GM23338 (cell line): ENCODE data around the gene EPHA6. TPM values are rescaled to one million over a fixed set of nuclear protein-coding genes. Genes with fewer than 3 reads are reported as not detected.

Experiments used
- ATAC-seq: fragments of 200-7000 bp; cut with Tn5 transposase; 3 replicates; pipeline ENCODE4 v1.9.1; 2020
- DNase-seq: peaks from one replicate; pipeline ENCODE4 v3.0.0-alpha.2; 2015; ENCODE audit warnings: low spot score
- H2AFZ ChIP-seq: fragments of 200-600 bp; sonication (generic); 2 replicates; pipeline ENCODE4 v1.8.0; 2016; ENCODE audit warnings: antibody characterized with exemption, mild to moderate bottlenecking, moderate library complexity
- H3F3A ChIP-seq: fragments of 200-600 bp; sonication (generic); replicated peaks from 2 replicates; pipeline ENCODE4 v1.8.0; 2017; ENCODE audit warnings: antibody characterized with exemption, mixed run types, low read depth
- H3K27ac ChIP-seq: fragments of 200-600 bp; sonication (generic); 2 replicates; pipeline ENCODE4 v1.6.1; 2016; ENCODE audit warnings: low read depth
- H3K27me3 ChIP-seq: fragments of 200-600 bp; sonication (generic); 2 replicates; pipeline ENCODE4 v1.8.0; 2016; ENCODE audit warnings: mild to moderate bottlenecking, mixed run types, moderate library complexity; ENCODE audit not compliant: insufficient read depth
- H3K36me3 ChIP-seq: fragments of 200-600 bp; sonication (generic); 2 replicates; pipeline ENCODE4 v1.8.0; 2016; ENCODE audit warnings: mild to moderate bottlenecking; ENCODE audit not compliant: insufficient read depth
- H3K4me1 ChIP-seq: fragments of 200-600 bp; sonication (generic); 2 replicates; pipeline ENCODE4 v1.8.0; 2016; ENCODE audit warnings: mild to moderate bottlenecking, moderate library complexity; ENCODE audit not compliant: insufficient read depth
- H3K4me2 ChIP-seq: fragments of 200-600 bp; sonication (generic); 2 replicates; pipeline ENCODE4 v1.7.1; 2017; ENCODE audit warnings: mixed run types
- H3K4me3 ChIP-seq: fragments of 200-600 bp; sonication (generic); 2 replicates; pipeline ENCODE4 v1.6.1; 2016; ENCODE audit warnings: mixed run types
- H3K79me2 ChIP-seq: fragments of 200-600 bp; sonication (generic); replicated peaks from 2 replicates; pipeline ENCODE4 v1.8.0; 2017; ENCODE audit warnings: mild to moderate bottlenecking; ENCODE audit not compliant: insufficient read depth
- H3K9me2 ChIP-seq: fragments of 200-600 bp; sonication (generic); 2 replicates; pipeline ENCODE4 v1.8.0; 2017; ENCODE audit not compliant: insufficient read depth
- H4K20me1 ChIP-seq: fragments of 200-600 bp; sonication (generic); replicated peaks from 2 replicates; pipeline ENCODE4 v1.8.0; 2017; ENCODE audit warnings: mild to moderate bottlenecking; ENCODE audit not compliant: insufficient read depth
- H3K27ac Mint-ChIP-seq: 2 replicates; pipeline ENCODE4 v1.8.0; 2020; ENCODE audit warnings: inconsistent platforms, mild to moderate bottlenecking, moderate library complexity, mixed read lengths
- H3K27me3 Mint-ChIP-seq: 3 replicates; pipeline ENCODE4 v1.8.0; 2022; ENCODE audit warnings: low read depth, mild to moderate bottlenecking, moderate library complexity, mixed read lengths, inconsistent platforms; ENCODE audit not compliant: insufficient read depth, poor library complexity
- H3K36me3 Mint-ChIP-seq: 3 replicates; pipeline ENCODE4 v1.8.0; 2021; ENCODE audit warnings: low read depth, mild to moderate bottlenecking, inconsistent platforms, moderate library complexity, mixed read lengths
- H3K4me1 Mint-ChIP-seq: 3 replicates; pipeline ENCODE4 v1.8.0; 2020; ENCODE audit warnings: mild to moderate bottlenecking, inconsistent platforms, mixed read lengths
- H3K4me3 Mint-ChIP-seq: 3 replicates; pipeline ENCODE4 v1.8.0; 2021; ENCODE audit warnings: moderate library complexity, mild to moderate bottlenecking, inconsistent platforms, mixed read lengths
- H3K9me3 Mint-ChIP-seq: 3 replicates; pipeline ENCODE4 v1.8.0; 2020; ENCODE audit warnings: moderate library complexity, mild to moderate bottlenecking, inconsistent platforms, mixed read lengths
- ETS1 ChIP-seq: IDR thresholded peaks from 2 replicates; pipeline ENCODE4 v1.6.1; 2016; ENCODE audit warnings: antibody characterized with exemption
- EZH2 ChIP-seq: fragments of 200-600 bp; sonication (generic); IDR thresholded peaks from one replicate; pipeline ENCODE4 v1.8.0; 2017; ENCODE audit warnings: antibody characterized with exemption, mild to moderate bottlenecking, low read depth; ENCODE audit not compliant: unreplicated experiment
- EZH2phosphoT487 ChIP-seq: fragments of 200-600 bp; sonication (generic); IDR thresholded peaks from one replicate; pipeline ENCODE4 v1.8.1; 2018; ENCODE audit warnings: antibody characterized with exemption; ENCODE audit not compliant: unreplicated experiment
- JUNB ChIP-seq: IDR thresholded peaks from one replicate; pipeline ENCODE4 v1.6.1; 2016; ENCODE audit warnings: antibody characterized with exemption; ENCODE audit not compliant: unreplicated experiment
- NANOG ChIP-seq: IDR thresholded peaks from 2 replicates; pipeline ENCODE4 v1.6.1; 2016; ENCODE audit warnings: antibody characterized with exemption, borderline replicate concordance
- POLR2AphosphoS5 ChIP-seq: IDR thresholded peaks from 2 replicates; pipeline ENCODE4 v1.6.1; 2016; ENCODE audit warnings: antibody characterized with exemption, low read depth
- REST ChIP-seq: IDR thresholded peaks from one replicate; pipeline ENCODE4 v1.6.1; 2018; ENCODE audit warnings: antibody characterized with exemption; ENCODE audit not compliant: unreplicated experiment
- STAT1 ChIP-seq: IDR thresholded peaks from one replicate; pipeline ENCODE4 v1.6.1; 2016; ENCODE audit warnings: antibody characterized with exemption; ENCODE audit not compliant: unreplicated experiment
- ZNF114 ChIP-seq: fragments of 250-450 bp; sonication (Bioruptor Pico); IDR thresholded peaks from 2 replicates; pipeline ENCODE4 v1.5.0; 2020; ENCODE audit warnings: mild to moderate bottlenecking, moderate library complexity
- ZNF331 ChIP-seq: fragments of 250-450 bp; sonication (Bioruptor Pico); IDR thresholded peaks from 2 replicates; pipeline ENCODE4 v1.5.0; 2020; ENCODE audit warnings: low read depth, mild to moderate bottlenecking, moderate library complexity
- polyA plus RNA-seq: library from polyadenylated mRNA; unstranded; fragments of >200 nt; fragmentation: Nextera tagmentation; extraction: Ambion mirVana; gene quantifications from 2 replicates; pipeline ENCODE4 v1.2.1, GENCODE V29; 2016
- total RNA-seq: library from RNA; depleted of rRNA; stranded (reverse); fragments of >200 nt; shearing (Covaris generic); gene quantifications from 2 replicates; pipeline ENCODE4 v1.2.3, GENCODE V29; 2014
- TF ChIP-seq, protein P1 (sequence below), 2 experiments: fragments of 200-600 bp in 1 of 2; sonication (generic) in 1 of 2; conservative IDR thresholded peaks; 2 replicates each; pipeline versions ENCODE4 v1.5.1 to v1.6.1; 2016 to 2017; ENCODE audit warnings: antibody characterized with exemption in 2 of 2, low read depth in 2 of 2, mild to moderate bottlenecking in 2 of 2, moderate library complexity in 1 of 2

Gene EPHA6
- total and polyA plus RNA-seq, 2 experiments from 2014 or later: 0.37 to 2.6 TPM

DNA sequence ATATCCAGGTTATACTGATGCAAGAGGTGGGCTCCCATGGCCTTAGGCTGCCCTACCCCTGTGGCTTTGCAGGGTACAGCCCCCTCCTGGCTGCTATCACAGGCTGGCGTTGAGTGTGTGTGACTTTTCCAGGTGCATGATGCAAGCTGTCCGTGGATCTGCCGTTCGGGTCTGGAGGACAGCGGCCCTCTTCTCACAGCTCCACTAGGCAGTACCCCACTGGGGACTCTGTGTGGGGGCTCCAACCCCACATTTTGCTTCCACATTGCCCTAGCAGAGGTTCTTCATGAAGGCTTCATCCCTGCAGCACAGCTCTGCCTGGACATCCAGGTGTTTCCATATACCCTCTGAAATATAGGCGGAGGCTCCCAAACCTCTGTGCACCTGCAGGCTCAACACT is 610.6 kb downstream of the EPHA6 start (continued):
- no peak for TF ChIP-seq ETS1
- no peak for TF ChIP-seq REST

- ATAC-seq: no peak
- TF ChIP-seq, protein P1, sequence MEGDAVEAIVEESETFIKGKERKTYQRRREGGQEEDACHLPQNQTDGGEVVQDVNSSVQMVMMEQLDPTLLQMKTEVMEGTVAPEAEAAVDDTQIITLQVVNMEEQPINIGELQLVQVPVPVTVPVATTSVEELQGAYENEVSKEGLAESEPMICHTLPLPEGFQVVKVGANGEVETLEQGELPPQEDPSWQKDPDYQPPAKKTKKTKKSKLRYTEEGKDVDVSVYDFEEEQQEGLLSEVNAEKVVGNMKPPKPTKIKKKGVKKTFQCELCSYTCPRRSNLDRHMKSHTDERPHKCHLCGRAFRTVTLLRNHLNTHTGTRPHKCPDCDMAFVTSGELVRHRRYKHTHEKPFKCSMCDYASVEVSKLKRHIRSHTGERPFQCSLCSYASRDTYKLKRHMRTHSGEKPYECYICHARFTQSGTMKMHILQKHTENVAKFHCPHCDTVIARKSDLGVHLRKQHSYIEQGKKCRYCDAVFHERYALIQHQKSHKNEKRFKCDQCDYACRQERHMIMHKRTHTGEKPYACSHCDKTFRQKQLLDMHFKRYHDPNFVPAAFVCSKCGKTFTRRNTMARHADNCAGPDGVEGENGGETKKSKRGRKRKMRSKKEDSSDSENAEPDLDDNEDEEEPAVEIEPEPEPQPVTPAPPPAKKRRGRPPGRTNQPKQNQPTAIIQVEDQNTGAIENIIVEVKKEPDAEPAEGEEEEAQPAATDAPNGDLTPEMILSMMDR (conservative IDR thresholded peaks at IDR 0.05; ENCODE audit: low read depth in 2 of 2): no peak
- TF ChIP-seq NANOG: no peak
- TF ChIP-seq ZNF114 (CRISPR knock-in tag): no peak
- no peak for TF ChIP-seq EZH2phosphoT487
- no peak for TF ChIP-seq EZH2
- TF ChIP-seq JUNB: no peak
- TF ChIP-seq ZNF331 (CRISPR knock-in tag): no peak
- TF ChIP-seq STAT1: no peak
- no peak for TF ChIP-seq REST
- TF ChIP-seq POLR2AphosphoS5: no peak
Observed at GRCh38 chr3:97430601-97431000, 616.2 kb downstream of the EPHA6 start.

More at GRCh38 chr3:97430601-97431000, 616.2 kb downstream of the EPHA6 start:
- H3K27me3 ChIP-seq: no peaks in the 10 kb centered on the region
- H3K4me1 Mint-ChIP-seq: peaks cover 22% of the 10 kb centered on the region
- peaks cover 14% of the 10 kb centered on the region for H3K36me3 Mint-ChIP-seq
- no peak overlapping the region for H3K4me3 ChIP-seq
- no peaks in the 10 kb centered on the region for H3F3A ChIP-seq
- no peaks in the 10 kb centered on the region for H3K79me2 ChIP-seq
- H4K20me1 ChIP-seq: no peaks in the 10 kb centered on the region
- H3K4me2 ChIP-seq: no peak overlapping the region
- H3K9me2 ChIP-seq: no peaks in the 10 kb centered on the region
- H3K27ac Mint-ChIP-seq: no peak overlapping the region
- no peak overlapping the region for H3K27ac ChIP-seq
- no peaks in the 10 kb centered on the region for H3K36me3 ChIP-seq
- no peak overlapping the region for H2AFZ ChIP-seq
- no peak overlapping the region for H3K4me3 Mint-ChIP-seq
- peaks cover 13% of the 10 kb centered on the region; the same call in 1 of the 2 replicates for H3K4me1 ChIP-seq
- DNase-seq: no peak
- peaks cover 17% of the 10 kb centered on the region for H3K9me3 Mint-ChIP-seq
- no peaks in the 10 kb centered on the region for H3K27me3 Mint-ChIP-seq
